Spleen (tissue), 7 donors: ENCODE results near the gene MOB1B.

Source experiments
- CTCF ChIP-seq, 11 experiments: fragments of 200-600 bp in 7 of 11; fragments of 450-650 bp in 4 of 11; sonication (generic) in 4 of 11; IDR thresholded peaks in 8 of 11; conservative IDR thresholded peaks in 3 of 11; 1 replicate in 7 of 11; 2 replicates in 4 of 11; pipeline versions ENCODE4 v1.4.0 to v1.8.0; 2016 to 2021; ENCODE audit warnings: antibody characterized with exemption in 11 of 11, inconsistent platforms in 4 of 11, mild to moderate bottlenecking in 1 of 11
- POLR2A ChIP-seq, 3 donors: fragments of 450-650 bp; IDR thresholded peaks; one replicate each; pipeline ENCODE4 v1.5.1; 2017; ENCODE audit warnings: antibody characterized with exemption in 3 of 3, mild to moderate bottlenecking in 1 of 3
- POLR2AphosphoS5 ChIP-seq, 3 donors: sonication (generic); formaldehyde crosslinking; IDR thresholded peaks; one replicate each; pipeline ENCODE4 v1.5.1; 2017; ENCODE audit warnings: antibody characterized with exemption in 3 of 3
- donor health status: DM: no; HTN: no; CAD: no; lungs with moderate emphysema.
- donor health status: DM: no; HTN: no; CAD: no.
- donor health status: DM: no; HTN: no; CAD: no.

- no peak for TF ChIP-seq CTCF (IDR thresholded peaks at IDR 0.05 in 8 of 11, conservative IDR thresholded peaks at IDR 0.05 in 3 of 11)
- no peak for TF ChIP-seq POLR2A (IDR thresholded peaks at IDR 0.05)
- no peak for TF ChIP-seq POLR2AphosphoS5 (IDR thresholded peaks at IDR 0.05)
These were observed 8.4 kb upstream of the MOB1B start for GRCh38 chr4:70893790-70894189.
